Kidney capillary endothelial cell (primary cell): Measurements from ENCODE around the gene MINPP1.

ENCODE experiments used
- DNase-seq: peaks from one replicate; pipeline ENCODE4 v3.0.0-alpha.2; 2018; ENCODE audit warnings: low spot score

The MINPP1 gene

GRCh38 chr10:87523731-87524130, 19.0 kb downstream of the MINPP1 start:
- DNase-seq, result no peak

GRCh38 chr10:87524296-87524695, 19.6 kb downstream of the MINPP1 start:
- no peak for DNase-seq

- DNase-seq, result peak; percentile 6
Observed at GRCh38 chr10:87531908-87532622, 27.4 kb downstream of the MINPP1 start.

DNA sequence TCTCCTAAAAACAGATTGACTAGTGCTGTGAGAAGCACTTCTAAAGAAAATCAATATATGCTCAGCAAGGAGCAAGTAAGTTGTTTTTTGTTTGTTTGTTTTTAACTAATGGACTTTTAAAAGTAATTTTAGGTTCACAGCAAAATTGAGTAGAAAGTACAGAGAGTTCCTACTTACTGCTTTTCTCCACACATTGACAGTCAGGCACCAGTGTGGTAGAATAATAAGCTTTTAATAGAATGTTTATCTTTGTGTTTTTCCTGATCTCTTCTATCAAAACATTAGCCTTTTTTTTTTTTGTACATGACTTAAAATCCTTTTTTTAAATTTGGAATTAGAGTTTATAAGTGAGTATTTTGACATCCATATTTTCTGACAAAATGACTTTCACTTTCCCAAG, 28.0 kb downstream of the MINPP1 start:
- no peak for DNase-seq

DNA sequence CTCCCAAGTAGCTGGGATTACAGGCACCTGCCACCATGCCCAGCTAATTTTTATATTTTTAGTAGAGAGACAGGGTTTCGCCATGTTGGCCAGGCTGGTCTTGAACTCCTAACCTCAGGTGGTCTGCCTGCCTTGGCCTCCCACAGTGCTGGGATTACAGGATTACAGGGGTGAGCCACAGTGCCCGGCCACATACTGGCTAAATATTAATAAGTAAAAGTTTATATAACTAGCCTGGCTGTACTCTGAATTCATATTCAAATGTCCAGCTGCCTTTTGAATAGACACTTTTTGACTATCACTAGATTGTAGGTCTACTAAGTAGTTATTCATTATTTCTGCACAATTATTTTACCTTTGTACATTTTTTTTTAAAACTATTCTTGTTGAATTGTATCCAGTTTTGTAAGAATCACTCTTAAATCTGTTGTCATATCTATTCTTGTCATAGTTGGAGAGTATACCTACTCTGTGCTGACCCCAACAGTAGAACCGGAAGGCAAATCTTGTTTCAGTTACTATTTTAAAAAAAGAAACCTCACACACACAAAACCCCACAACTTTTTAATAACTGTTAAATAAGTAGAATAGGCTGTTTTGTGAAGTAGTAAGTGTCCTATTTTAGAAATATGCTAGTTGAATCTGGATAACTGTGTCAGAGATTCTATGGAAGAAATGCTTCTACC, 29.6 kb downstream of the MINPP1 start:
- DNase-seq, result no peak

DNA sequence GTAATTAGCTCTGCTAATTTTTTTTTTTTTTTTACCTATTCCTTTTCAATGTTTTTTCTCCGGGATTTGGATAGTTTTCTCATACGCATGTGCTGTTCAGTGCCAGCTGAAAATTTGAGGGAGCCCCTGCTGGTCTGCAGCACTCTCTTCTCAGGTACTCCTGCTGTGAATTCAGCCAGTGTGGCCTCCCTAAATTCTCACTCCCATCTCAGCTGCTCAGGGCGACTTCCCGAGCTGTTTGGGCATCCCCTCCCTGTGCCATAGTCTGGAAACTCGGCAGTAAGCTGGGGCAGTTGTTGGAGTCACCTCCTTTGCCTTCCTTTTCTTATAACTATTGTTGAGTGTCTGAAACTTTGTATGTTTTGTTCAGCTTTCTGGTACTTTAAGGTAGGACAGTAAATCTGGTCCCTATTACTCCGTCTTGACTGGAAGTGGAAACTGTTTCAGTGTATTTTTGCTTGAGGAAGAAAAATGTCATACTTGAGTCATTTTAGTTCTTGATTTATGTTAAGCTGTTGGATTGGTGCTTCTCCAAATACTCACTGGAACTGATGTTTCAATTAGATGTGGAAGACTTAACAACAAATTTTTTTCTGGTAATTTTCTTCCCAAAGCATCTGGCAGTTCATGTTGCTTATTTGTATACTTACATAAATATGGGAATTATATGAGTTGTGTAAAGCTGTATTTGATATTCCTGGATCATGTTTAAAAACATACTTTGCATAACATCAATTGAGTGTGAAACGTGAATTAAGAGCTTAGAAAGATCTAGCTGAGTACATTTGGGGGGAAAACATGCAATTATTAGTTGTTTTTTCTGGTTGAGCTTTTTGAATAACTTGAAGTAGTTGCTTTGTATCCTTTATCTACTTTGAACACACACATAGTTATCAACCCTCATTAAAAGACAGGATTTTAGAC, 33.7 kb downstream of the MINPP1 start:
- DNase-seq, result no peak

DNA sequence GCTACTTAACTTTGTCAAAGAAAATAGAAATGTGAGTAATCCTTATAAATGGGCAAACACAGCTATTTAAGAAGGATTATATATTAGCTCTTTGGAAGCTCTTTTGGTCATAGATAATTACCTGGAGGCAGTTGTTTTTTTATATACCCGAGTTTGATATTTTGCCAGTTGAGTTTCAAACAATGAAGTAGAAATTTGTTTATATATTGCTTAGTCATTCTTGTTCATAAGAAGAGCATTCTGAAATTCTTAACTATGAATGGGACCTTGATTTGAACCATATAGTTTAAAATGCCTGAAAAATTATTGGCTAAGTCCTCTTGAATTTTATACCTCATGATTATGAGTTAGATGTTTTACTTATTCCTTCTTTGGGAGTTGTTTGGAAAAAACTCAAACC, 36.4 kb downstream of the MINPP1 start:
- DNase-seq, result no peak

DNA sequence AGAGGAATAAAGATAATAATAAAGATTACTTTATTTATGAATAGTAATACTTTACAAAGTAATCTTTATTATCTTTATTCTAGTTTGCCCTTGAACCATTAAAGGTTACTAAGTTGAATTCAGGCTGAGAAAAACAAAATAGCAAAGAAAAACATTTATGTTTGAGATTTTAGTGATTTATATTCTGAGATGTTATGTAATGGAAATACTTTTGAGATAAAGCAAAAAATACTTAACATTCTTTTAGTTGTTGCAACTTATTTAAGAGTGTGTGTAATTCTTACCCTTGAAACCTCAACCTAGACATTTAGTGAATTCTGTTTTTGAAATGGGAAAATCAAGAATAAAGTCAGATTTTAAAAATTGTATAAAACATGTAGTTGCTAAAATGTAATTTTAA, 40.0 kb downstream of the MINPP1 start:
- DNase-seq, result no peak

- DNase-seq, result no peak
Observed at GRCh38 chr10:87545783-87546182, 41.1 kb downstream of the MINPP1 start.

DNA sequence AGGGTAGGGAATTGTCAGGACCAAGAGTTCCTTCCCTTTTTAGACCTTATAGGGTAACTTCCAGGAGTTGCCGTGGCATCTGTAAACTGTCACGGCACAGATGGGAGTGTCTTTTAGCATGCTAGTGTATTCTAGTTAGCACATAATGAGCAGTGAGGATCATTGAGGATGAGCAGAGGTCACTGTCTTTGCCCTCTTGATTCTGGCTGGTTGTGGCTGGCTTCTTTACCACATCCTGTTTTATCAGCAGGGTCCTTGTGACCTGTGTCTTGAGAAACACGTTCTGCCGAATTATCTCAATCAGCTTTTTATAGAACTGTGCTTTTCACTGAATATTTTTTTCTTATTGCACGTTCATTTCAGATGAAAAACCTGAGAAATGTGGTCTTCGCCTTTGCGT, 41.5 kb downstream of the MINPP1 start:
- DNase-seq, result no peak

DNA sequence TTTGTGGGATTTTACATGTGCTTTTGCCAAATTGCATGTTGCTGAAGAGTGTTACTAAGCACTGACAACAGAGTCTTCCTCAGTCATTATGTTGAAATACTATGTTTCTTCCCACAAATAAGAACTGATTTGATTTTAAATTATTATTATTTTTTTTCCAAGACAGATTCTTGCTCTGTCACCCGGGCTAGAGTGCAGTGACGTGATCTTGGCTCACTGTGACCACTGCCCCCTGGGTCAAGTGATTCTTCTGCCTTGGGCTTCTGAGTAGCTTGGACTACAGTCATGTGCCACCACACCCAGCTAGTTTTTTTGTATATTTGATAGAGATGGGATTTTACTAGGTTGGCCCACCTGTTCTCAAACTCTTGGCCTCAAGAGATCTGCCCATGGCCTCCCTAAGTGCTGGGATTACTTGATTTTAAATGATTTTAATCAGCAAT, 42.3 kb downstream of the MINPP1 start:
- DNase-seq, result no peak

DNA sequence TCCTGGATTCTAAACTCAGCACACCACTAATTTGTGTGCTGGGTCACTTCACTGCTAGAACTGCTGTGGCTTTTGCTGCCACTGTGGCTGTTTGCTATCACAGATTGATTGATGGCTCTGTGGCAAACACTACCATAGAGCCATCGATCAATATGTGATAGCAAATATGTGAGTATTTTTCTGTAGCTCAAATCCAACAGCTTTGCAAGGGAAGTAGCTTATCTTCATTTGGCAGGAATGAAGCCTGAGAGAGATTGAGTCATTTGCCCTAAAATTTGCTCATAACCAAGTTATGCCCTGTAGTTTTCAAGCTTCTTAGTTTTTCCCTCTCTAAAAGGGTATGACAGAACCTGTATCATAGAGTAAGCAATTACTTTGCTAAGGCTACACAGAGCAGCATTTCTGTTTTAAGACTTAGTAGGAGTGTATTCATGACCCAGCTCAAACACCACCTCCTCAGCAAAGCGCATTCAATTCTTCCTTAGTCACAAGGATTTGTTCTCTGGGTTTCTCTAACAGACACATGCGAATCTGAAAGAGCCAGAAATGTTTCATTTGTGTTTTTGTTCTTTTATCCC, 43.1 kb downstream of the MINPP1 start:
- no peak for DNase-seq

GRCh38 chr10:87550741-87551140, 46.0 kb downstream of the MINPP1 start:
- DNase-seq, result no peak

DNA sequence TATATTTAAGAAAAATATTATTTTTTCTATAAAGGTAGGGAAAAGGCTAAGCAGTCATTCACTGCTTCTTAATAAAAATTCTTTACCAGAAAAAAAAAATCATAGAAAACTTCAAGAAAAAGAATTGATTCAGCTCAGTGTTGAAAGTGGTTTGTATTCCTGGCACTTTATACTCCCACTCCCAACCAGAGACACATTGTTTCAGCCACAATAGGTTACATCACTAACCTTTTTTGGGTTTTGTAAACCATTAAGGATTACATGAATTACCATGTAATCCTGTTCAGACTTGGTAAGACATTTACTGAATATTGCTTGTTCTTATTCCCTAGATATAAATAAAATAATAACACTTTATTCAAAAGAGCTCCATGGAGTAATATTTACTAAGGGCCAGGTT, 46.6 kb downstream of the MINPP1 start:
- no peak for DNase-seq

- no peak for DNase-seq
Observed at GRCh38 chr10:87552248-87552929, 47.7 kb downstream of the MINPP1 start.

DNA sequence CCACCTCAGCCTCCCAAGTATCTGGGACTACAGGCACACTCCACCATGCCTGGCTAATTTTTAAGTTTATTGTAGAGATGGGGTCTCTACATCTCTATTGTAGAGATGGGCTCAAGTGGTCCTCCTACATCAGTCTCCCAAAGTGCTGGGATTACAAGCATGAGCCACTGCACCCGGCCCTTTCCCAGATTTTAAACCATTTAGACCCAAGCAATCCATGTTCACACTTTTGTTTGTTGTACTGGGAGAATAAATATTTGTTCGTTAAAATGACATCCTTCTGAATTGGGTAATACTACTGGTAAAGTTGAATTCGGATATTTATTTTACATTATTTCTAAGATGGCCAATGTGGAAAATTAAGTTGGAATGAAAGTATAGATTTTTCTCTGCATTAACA, 52.7 kb downstream of the MINPP1 start:
- DNase-seq, result no peak

DNA sequence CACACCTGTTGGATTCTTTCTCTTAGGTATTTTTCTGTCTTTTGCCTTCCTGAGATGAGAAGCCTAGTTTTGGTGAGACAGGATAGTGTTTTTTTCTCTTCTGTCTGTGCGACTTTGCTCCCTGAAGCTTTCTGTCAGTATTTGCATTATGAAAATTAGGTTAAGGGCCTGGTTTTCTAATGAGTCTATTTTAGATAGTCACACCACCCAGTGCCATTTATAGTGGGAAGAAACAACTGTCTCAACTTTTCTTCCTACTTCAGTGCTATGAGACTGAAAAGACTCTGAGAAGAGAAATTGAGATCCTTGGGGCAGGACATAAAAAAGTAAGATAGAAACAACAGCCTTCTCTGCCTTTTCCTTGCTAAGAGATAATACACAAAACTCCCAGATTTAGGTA, 53.6 kb downstream of the MINPP1 start:
- DNase-seq, result no peak

DNA sequence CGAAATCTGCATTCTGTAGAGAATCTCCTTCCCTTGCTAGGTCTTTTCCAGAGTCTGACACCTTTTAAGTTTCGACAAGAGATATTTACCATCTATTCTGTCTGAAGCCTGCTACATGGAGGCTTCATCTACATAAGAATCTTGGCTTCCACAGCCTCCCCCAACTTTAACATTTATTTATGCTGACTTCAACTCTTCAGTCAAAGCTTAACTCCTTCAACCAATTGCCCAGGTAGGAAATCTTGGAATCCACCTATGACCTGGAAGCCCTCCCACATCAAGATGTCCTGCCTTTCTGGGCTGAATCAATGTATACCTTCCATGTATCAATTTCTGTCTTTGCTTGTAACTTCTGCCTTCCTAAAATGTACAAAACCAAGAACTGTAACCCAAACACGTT, 54.7 kb downstream of the MINPP1 start:
- no peak for DNase-seq

- DNase-seq, result no peak
Observed at GRCh38 chr10:87560495-87561129, 55.9 kb downstream of the MINPP1 start.

DNA sequence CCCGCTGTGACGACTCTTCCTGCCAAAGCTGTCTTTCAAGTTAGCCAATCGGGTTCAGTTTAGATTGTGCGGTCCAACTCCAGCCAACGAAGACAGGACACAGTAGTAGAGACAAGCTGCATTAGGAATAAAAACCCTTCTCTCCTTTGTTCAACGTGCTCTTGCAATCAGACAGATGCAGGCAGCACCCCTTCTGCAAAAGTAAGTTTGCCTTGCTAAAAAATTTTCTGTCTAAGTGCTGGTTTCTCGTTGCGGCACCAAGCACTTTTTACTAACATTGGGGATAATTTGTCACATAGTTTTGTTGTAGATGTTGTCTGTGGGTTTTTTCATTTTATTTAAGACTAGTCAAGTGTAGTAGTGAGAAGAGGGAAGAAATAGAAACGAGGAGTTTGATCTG, 58.1 kb downstream of the MINPP1 start:
- no peak for DNase-seq

GRCh38 chr10:87565010-87565409, 60.3 kb downstream of the MINPP1 start:
- DNase-seq, result no peak
